Activated CD8-positive, alpha-beta memory T cell treated with anti-CD3 and anti-CD28 coated beads, Interleukin-2, amount 50 U/mL, for 1 hour (primary cell): ENCODE results near the gene C1QC.

Experiments used
- DNase-seq: peaks from one replicate; pipeline ENCODE4 v3.0.0-alpha.2; 2020; ENCODE audit errors: extremely low read depth

The C1QC gene

GRCh38 chr1:22643381-22643780 is at the start of gene C1QC:
TSS of gene C1QC (plus strand) at chr1:22643633. CDS start at chr1:22644024, 391 bp downstream.
- DNase-seq, result no peak

DNA sequence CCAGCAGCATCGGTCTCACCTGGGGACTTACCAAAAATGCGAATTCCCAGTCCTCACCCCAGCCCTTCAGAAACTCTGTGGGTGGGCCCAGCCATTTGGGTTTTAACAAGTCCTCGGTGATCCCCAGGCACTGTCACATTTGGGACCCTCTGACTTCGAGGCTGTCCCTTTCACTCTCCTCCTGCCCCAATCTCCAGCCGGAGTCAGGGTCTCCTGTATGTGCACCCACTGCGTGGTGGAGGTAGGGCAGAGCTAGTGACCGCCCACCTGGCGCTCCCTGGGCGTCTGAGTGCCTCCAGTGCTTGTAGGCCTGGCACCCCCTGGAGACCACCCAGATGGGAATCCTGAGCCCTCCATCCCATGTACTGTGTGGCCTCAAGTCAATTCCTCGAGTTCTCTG is 49.0 kb upstream of the C1QC start:
- no peak for DNase-seq

DNA sequence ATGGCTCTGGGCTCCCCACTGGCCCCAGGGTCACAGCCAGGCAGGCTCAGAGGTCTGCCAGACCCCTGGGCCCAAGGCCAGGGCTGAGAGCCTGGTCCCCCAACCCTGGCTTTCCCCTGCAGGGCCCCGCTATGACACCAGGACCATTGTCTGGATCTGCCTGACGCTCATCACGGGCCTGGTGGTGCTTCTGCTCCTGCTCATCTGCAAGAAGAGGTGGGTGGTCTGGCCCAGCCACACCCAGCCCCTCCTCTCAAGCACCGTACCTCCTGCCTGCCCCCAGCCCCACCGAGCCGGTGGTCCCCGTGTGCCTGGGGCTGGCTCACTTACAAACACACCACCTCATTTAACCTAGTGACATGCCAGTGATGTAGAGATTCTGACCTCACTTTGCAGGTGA is 48.3 kb upstream of the C1QC start:
- DNase-seq, result no peak

GRCh38 chr1:22597301-22597965 is 46.0 kb upstream of the C1QC start:
- DNase-seq, result no peak

DNA sequence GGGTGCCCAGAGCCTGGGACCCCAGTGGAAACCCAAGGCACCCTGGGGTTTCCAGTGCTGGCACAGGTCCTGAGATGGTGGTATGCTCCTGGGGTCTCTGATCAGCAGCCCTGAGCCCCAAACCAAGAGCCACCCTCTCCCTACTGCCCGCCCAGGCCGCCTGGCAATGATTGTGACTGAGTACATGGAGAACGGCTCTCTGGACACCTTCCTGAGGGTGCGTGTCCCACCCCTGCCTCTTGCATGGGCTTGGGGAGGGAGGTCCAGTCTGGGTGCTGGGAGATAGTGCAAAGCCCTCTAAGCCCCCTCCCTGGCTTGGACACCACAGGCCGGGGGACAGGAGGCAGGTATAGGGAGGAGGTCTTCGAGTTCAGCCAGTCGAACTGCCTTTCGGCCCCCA is 45.4 kb upstream of the C1QC start:
- DNase-seq, result no peak

DNA sequence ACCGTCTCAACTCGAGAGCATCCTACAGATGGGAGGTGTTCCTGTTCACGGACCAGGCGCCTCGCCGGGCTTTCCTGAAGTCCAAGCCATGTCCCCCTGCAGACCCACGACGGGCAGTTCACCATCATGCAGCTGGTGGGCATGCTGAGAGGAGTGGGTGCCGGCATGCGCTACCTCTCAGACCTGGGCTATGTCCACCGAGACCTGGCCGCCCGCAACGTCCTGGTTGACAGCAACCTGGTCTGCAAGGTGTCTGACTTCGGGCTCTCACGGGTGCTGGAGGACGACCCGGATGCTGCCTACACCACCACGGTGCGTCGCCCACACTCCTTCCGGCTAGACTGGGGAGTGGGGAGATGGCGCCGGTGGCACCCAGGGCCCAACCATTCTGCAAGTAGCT is 44.7 kb upstream of the C1QC start:
- no peak for DNase-seq

DNA sequence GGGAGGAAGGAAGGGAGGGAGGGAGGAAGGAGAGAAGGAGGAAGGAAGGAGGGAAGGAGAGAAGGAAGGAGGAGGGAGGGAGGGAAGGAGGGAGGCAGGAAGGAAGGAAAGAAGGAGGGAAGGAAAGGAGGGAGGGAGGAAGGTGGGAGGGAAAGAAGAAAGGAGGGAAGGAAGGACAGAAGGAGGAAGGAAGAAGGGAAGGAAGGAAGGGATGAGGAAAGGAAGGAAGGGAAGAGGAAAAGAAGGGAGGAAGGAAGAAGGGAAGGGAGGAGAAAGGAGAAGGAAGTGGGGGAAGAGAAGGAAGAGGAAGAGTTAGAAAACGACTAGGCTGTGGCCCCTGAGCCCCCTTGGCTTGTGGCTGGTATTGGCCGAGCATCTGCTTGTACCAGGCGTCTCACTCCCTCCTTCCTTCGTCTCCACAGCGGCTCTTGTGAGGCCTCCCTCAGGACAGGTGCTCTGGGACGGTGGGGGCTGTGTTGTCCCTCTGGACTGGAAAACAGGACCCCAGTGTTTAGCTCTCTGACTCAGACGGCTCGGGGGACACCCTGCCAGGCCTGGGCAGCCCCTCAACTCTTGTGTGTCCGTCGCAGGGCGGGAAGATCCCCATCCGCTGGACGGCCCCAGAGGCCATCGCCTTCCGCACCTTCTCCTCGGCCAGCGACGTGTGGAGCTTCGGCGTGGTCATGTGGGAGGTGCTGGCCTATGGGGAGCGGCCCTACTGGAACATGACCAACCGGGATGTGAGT is 43.2 kb upstream of the C1QC start:
- no peak for DNase-seq

- DNase-seq, result no peak
These were observed 42.4 kb upstream of the C1QC start for GRCh38 chr1:22600817-22601605.

DNA sequence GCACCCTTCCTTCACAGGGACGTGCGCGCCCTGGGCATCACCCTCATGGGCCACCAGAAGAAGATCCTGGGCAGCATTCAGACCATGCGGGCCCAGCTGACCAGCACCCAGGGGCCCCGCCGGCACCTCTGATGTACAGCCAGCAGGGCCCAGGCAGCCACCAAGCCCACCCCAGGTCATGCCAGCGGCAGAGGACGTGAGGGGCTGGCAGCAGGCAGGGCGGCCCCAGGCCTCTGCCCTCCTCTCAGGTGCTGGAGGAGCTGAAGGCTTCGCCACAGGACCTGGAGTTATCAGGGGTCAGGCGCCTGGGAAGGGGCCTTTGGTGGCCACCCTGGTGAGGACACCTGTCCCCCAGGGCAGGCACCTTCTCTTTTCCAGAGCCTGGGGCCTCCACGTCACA is 41.8 kb upstream of the C1QC start:
- DNase-seq, result no peak

DNA sequence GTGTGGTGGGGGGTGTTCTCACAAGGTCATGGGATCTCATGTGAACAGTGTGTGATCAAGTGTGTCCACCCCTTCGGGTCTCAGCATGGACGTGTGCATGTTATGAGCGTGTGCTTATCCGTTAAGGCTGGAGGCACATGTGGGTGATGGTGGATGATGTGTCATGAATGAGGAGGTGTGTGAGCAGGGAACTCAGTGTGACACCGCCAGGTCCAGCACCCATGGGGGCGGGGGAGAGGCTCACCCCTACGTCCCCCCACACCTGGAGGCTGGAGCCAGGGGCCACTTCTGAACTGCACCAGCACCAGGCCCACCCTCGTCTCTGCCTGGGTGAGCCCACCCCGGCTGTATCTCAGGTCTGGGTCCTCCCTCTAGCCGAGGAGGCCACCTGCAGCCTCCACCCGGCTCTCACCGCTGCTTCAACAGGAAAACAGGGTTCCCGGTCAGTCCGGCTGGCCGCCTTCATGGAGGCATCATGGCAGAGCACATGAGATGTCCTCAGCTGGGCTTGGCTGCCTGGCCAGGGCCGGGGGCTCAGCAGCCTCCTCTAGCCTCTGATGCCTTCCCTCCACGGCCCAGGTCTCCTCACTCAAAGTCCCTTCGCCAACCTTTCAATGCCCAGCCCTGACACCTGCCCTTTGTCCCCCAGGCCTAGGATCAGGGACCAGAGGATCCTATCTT is 41.2 kb upstream of the C1QC start:
- no peak for DNase-seq

DNA sequence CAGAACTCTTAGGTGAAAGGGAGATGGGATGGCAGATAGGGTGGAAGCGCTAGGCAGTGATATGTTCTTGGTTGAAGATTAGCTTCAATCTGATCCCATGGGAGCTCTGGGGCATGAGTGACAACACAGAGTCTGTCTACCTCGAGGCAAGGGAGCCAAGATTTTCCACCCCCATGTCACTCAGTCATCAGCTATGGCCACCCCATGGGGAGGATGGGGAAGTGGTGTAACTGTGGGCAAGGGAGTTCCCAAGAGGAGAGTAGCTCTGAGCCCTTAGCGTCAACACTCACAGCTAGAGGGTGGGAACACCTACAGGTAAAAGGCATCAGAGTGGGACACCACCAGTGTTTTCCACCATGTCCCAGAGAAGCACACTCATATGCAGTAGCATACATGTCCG is 37.3 kb upstream of the C1QC start:
- no peak for DNase-seq

DNA sequence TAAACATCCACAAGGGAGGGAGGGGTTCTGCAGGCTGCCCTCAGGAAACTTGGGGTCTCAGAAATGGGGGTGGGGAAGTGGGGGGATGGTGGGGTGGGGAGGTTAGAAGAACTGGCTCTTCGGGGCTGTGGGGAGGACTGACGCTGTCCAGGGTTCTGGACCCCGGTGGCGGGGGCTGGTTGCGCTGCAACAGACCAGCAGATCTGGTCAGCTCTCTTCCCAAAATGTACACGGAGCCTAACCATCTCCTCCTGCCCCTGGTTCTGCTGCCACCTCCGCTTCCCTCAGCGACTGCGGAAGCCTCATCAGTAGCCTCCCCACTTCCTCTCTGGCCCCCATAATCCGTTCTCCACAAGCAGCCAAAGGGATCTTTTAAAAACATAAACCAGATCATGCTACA is 36.3 kb upstream of the C1QC start:
- DNase-seq, result no peak

- no peak for DNase-seq
These were observed 35.1 kb upstream of the C1QC start for GRCh38 chr1:22608361-22608760.

DNA sequence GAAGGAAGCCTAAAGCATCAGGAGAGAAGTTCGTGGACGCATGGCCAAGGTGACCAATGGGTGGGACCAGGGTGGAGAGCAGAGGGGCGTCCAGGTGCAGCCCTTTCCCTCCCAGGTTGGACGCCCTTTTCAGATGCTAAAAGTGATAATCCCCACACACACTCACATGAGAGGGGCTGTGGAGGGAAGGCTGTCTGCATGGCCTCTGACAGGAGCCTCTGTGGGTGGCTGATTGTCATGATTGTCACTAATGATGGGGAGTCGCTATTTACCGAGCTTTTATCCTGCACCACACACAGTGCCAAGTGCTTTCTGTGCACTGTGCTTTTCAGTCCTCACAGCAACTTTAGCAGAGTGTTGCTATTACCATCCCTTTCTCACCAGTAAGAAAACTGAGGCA is 34.1 kb upstream of the C1QC start:
- DNase-seq, result no peak

DNA sequence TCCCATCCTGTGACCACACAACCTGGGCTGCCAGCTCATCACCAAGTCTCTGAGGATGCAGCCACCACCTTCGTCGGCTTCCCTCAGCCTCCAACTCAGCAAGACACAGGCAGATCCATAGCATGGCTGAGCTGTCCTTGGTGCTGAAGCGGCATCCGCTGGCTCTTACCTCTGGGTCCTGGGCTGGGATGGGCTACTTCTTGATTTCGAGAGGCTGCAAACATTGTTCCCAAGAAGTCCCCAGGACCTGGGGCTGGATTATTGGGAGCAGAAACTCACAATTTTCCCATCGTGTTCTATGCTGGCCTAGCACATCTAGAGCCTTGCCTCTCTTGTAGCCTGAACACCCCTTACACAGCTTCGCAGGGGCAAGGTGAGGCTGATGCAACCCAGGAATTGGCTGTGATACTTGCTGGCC is 31.9 kb upstream of the C1QC start:
- DNase-seq, result no peak

- no peak for DNase-seq
These were observed 30.5 kb upstream of the C1QC start for GRCh38 chr1:22612671-22613571.

DNA sequence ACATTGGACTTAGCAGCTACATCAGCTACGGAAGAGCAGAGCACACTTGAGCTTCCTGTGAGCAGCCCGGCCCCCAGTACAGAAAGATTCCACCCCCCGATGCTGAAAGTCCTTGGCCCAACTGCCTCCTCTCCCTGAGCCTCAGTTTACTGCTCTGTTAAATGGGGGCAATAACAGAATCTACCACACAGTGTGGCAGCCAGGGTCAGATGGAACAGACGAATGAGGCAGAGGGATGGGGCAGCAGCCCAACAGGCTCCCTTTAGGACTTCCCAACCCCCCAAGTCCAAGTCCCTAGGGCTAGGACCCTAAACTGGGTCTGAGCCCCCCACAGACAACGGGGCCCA is 29.9 kb upstream of the C1QC start:
- DNase-seq, result no peak

DNA sequence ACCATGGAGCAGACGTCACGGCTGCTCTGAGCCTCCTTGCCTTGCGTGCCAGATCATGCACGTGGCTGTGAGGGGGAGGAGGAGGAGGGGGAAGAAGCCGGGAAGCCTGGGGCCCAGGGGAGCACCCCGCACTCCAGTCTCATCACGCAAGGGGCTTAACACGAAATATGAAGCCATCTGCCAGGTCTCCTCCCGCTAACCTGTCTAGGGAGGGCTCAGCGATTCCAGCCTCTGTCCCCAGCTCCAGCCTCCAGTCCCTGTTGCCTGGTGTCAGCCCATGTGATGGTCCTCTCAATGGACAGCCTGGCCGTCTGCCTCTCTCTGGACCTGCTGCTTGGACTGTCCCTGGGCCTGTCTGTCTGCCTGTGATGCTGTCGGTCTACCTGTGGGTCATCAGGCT is 29.5 kb upstream of the C1QC start:
- no peak for DNase-seq

- DNase-seq, result no peak
These were observed 27.5 kb upstream of the C1QC start for GRCh38 chr1:22615886-22616285.

GRCh38 chr1:22616571-22616970 is 26.9 kb upstream of the C1QC start:
- no peak for DNase-seq

DNA sequence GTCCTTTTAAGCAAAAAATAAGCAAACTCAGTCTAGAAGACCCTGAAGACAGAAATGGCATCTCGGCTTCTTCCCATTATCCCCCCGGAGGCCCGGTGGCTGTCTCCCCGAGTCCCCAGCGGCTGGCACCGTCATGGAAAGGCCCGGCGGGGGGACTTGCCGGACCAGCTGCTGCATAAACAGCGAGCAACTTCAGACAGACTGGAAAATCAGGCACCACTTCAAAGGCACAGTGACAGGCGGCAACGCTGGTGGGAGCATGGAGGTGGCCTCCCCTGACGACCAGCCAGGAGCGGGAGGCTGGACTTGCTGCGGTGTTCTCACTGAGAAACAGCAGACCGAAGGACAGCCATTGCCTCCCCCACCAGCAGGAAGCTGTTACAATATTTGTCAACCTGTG is 25.4 kb upstream of the C1QC start:
- DNase-seq, result no peak
